Left forelimb (tissue), 1 donor: ENCODE data around the gene NKX2-1.
"Not testable (repeated sequence)": the region's sequence is repeated elsewhere in the genome, so short reads cannot be mapped to it uniquely, and the experiment has no call there.

Experiments used
- DNase-seq: peaks from one replicate; pipeline ENCODE4 v3.0.0-alpha.2; 2018; ENCODE audit warnings: low spot score

Gene NKX2-1

DNA sequence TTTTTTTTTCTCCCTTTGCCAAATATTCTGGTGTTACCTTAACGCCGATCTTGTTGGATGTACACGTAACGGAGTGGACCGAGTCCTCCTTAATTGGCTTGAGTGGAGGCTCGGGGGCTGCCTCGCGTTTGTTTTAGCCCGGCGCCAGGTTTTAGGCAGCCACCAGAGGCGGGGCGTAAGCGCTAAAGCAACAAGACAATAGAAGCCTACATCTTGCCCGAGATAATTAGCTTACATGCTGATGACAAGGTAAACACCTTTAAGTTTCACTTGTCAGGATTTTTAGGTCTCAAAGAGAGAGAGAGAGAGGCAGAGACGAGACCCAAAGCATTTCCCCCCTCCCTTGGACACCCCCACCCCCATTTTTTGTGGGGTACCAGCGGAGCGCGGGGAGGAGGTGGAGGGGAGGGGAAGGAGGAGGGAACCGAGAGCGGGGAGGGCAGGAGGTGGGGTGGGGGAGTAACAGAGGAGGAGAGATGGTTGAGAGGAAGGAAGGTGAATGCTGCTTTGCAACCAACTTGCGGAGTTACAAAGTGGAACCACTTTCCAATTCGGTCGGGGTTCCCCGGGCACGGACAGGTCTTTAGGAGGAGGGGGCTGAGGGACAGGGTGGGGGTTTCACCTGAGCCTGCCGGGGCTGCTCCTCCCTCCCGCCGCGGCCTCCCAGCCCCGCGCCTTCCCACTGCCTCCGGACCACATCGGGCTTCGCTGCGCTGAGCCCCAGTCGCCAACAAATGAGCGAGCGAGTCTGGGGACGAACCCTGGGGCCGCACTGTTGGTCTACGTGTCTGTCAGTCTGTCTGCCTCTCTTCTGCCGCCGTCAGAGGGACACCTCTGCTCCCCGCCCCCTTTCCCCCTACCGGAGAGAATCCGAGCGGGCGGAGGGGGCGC, at the start of gene NKX2-1:
TSS of gene NKX2-1 (minus strand) at position 802 of the 891 bp plus-strand sequence. CDS start at position 699, 103 bp downstream.
- no peak for DNase-seq

DNA sequence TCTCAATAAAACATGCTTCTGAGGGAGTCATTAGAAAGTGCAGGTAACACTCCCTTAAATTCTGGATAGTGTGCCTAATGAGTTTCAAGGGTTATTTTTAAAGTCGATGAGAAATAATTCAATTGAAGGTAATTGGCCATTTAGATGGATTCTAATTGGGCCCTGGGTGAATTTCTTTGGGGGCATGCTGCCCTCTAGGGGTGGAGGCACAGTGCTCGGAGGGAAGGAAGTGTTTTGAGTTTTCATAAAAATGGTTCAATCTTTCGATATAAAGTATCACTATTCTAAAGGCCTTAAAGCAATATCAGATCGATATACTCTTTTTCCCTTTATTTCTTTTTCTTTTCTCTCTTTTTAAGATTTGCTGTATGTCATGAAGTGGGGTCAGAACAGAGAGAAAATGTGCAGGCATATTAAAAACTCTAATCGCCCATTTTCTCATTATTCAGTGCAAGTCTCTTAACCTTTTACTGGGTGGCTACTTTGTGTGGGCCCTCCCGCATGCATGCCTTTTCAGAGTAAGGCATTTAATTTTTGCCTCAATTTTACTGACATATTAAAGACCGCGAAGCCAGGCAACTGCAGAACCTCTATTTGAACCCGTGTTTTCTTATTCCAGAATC, 36.9 kb upstream of the NKX2-1 start:
- DNase-seq: no peak

DNA sequence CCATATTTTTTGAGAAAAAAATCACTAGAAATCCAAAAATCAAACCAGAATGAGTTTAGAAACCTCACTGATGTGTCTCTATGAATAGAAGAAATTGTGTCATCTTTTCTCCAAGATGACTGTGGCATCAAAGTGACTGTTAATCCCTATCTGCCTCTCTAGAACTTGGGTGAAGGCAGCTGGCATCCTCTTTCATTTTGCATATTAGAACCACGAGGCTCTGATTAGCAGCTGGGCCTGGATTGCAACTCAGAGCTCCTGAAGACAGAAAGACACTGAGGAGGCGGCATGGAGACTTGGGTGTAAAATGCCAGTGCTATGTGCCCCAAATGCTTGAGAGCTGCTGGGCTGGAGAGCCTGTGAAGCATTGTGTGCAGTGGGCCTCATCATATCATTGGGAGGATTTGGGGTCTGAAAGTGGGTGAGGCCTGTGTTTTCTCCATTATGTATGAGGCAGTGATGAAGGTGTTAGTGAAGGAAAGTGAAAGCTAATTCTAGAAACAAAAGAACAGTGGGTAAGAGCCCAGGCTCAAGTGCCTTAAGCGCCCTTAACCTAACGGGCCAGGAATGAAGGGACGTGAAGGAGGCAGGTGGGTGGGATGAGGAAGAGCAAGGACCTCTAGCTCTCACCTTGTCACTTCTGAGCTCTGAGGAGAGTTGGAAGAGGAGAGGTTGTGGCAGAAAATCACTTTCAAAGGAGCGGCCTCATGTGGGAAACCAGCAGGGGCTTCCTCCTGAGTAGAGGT, 36.1 kb upstream of the NKX2-1 start:
- no peak for DNase-seq

DNA sequence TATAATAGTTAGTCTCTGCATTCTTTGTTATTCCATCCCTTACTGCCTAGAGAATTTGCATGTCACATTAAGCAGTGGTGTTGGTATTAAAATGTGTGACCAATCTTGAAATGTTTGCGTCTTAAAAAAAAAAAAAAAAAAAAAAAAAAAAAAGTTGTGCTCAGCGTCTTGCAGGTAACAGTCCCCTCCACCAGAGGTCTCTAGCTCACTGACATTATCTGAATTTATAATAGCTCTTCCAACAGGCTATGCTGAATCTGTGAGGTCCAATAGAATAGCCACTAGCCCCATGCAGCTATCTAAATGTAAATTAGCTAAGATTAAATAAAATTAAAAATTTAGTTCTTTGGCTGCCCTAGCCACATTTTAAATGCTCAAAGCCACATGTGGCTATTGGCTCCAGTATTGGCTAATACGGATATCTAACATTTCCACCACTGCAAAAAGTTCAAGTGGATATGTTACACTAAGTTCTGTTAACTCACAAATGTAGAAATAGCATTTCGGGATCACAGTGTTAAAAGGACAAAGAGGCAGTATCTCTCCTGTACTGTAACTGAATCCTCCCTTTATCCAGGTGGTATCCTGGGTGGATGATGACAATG, 33.7 kb upstream of the NKX2-1 start:
- DNase-seq: no peak

DNA sequence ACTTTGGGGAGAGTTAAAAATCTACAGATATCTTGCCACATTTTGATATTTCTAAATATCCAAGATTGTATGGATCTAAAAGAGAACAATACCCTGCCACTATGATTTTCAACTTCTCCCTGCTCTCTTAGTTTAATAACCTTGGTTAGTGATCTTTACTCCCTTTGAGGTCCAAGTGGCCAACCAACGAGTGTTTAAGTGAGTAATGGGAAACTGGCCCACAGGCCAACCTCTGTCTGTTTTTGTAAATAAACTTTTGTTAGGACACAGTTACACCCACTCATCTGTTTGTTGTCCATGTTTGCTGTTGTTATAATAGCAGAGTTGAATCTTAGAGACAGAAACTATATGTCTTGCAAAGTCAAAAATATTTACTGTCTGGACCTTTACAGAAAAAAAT, 30.9 kb upstream of the NKX2-1 start:
- no peak for DNase-seq

DNA sequence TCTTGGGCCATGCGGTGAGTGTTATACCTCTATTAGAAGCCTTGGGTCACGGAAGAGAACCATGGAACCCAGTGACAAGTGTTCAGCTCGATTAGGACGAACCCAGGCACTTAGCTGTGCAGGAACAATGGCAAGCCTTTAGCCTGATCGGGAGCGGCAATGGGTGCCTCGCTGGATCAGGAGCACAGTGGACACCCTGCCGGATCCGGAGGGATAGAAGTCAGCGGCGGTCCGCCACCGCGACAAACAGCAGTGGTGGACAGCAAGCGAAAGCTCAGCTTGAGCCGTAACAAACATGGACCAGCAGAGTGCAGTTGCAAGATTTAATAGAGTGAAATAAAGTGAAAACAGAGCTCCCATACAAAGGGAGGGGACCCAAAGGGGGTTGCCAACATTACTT, 24.2 kb upstream of the NKX2-1 start:
- DNase-seq: not testable (repeated sequence)

DNA sequence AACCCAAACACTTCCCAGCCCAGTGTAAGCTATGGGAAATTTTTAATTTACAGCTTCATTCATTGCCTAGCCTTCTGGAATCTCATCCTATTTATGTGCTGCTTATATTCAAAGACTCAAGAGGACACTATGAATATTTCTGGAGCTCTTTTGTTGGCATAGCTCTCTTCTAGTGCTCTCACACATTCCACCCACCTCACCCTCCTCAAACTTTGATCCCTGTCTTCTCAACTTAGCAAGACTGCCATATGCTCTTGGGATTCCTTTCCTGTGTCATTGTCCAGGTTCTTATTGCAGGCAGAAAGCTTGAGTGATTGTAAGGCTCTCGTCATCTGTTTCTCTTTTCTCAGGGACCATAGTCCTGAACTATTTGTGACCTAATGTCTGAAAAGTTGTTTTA, 18.0 kb upstream of the NKX2-1 start:
- no peak for DNase-seq

DNA sequence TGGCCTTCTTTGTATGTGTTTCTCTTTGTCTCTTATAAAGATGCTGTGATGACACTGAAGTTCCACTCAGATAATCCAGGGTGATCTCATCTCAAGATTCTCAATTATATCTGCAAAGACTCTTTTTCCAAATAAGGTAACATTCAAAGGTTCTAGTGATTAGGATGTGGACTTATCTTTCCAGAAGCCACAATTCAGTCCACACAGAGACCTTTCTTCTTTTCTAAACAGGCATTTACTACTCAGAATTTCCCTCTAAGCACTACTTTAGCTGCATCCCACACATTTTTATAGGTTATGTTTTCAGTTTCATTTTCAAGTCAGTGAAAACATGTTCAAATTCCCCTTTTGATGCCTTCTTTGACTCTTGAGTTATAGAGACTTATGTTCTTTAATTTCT, 9.0 kb upstream of the NKX2-1 start:
- DNase-seq: no peak

DNA sequence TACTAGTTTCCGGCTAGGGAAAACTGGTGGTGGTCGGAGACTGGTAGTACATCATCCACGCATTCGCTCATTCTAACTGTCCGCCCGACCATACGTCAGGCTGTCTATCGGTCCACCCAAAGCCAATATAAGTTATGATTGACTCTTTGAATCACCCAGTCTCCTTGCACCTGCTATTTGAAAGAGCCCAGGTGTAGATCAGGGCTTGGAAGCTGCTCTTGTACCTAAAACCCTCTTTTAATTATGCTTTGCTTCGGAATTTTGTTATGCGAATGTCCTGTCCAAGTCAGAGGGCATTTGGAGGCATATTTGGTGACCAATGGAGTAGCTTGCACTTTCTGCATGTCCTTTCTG, 5.7 kb upstream of the NKX2-1 start:
- DNase-seq: no peak

DNA sequence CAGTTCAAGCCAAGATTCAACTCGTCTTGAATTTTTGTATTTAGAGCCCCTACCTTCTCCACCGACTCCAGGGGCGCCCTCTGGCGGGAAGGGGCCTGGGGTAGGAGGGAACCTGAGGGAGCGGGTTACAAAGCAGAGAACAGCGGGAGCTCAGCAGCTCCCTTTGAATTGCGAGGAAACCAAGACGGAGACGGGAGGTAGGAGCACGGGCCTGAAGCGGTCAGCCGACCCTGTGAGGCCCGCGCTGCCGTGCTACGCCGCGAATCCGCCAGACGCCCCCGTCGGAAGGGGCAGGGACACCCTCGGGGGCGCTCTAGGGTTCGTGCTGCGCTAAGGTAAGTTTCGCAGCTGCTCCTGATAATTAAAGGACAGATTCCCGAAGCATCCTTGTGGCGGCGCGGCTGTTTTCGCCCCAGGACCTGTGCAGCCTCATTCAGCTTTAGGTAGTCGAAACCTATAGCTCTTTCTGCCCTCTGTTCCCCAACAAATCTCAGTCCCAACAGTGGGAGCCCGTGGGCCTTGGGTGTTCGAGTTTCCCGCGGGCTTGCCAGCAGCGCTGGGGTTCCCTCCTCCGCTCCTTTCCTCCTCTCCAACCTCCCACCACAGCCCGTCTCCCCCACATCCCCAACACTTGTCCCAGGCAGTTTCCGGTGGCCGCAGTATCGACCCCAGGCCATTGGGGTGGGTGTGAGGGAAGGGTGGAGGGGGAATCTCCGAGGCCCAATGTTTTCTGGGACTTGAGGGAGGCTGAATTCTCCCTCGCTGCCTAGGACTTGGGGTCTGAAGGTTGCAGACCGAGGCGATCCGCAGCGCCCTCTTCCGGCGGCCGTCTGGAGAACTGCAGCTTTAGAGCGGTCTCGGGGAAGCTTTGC, 5.1 kb upstream of the NKX2-1 start:
- no peak for DNase-seq

DNA sequence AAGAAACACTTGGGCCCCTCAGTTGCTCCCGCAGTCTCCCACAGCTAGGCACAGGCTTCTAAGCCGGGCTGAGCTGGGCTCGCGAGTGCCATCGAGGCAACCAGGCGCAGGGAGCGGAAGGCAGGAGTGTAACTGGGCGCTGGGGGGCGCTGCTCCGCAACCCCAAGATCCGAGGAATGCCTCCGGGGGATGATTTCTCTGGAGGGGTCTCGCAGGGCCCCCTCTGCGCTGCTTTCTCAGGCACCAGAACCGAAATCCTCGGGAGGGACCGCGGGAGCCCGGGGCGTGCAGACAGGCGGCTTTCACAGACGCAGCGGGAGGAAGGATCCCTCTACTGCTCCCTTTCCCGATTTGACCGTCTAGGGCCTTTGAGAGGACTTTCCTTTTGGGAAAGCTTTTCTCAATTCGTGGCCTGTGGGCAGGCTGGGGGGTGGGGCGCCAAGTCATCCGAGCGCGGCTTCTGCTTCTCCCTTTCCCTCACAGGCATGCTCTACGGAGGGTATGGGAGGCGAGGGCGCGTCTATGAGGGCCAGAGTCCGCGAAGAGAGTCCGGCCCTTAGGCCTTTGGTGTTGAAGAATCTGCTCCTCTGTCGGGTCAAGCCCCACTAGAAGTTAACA, 4.3 kb upstream of the NKX2-1 start:
- no peak for DNase-seq

DNA sequence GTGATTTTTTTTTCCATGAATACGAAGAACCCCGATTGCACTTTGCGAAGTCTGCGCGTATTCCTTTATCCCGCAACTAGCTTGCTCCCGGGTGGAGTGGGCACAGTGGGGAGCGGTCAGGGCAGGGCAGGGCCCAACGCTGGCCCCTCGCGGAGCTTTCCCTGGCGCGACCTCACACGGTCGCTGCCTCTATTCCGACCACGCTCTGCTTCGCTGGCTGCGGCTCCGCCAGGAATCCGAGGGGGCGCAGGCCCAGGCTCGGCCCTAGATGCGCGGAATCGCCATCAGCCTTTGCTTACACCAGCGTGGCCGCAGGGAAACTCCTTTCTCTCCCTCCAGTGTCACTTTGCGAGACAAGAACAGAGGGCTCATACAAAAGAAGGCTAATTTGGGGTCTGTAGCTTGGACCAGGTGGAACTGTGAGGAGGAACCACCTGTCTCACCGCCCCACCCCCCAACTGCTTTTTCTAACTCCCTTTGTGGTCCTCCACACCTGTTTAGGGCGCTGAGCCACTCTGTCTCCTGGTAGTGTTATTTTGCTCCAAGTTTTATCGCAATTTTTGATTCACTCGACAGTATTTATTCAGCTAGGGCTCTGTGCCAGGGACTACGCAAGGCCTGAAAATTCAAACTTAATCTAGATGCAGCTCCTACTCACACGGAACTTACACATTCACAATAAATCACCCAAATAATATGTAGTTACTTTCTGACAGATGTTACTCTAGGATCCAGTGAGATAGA, 3.1 kb upstream of the NKX2-1 start:
- no peak for DNase-seq

DNA sequence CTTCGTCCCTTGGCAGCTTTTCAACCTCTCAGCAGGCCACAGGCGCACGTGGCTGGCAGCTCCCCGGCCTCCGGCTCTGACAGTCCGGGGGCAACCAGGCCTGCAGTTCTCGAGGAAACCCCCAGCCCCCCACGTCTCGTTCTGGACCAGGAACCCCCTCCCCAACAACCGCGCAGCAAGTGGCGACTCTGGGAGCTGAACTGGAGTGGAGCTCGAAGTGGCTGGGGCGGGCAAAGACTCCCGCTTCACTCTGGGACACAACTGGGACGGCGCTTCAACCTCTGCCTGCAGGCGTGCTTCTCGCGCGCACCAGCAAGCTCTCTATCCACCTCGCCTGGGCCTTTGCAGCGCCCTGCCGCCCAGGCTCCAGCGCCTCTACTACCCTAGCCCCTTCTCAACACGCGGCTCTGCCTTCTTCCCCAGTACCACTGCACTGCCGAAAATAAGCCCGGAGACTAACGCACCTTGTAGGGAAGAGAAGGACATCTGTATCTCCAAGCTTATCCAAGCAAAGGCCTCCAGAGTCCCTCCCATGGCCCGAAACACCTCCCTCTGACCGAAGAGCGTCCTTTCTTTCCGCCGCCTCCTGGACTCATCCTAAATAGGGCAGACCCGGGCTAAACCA, 2.4 kb upstream of the NKX2-1 start:
- DNase-seq: no peak

DNA sequence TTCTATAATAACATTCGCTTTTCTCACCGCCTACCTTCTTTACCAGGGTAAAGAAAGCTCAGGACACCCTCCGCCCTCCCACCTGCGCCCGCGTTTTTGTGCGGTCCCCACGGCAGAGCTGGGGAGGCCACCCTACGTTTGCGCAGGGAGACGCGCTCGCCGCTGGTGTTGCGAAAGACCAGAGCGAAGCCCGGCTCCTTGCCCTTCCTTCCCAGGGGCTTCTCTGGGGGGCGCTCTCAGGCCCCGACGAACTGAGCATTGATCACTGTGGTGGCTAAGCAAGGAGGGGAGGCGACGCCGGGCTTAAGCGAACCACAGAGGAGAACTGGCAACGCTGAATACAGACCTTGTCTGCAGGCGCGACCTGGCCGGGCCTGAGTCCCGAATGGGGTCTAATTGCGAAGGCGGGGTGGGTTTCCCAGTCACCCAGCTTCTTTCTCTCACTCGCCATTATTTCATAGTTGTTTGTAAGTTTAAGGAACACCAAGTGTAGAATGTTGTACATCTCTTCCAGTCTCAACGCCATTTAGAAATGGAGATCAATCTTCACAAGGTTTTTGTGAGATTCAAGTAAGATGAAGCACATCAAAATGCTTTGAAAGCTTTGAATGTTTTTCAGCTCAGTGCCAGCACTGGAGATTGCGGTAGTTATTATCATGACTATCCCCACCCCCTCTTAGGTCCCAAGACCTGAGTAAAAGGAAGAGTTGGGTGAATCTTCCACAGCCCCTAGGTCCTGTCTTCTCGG, 1.7 kb upstream of the NKX2-1 start:
- DNase-seq: no peak

DNA sequence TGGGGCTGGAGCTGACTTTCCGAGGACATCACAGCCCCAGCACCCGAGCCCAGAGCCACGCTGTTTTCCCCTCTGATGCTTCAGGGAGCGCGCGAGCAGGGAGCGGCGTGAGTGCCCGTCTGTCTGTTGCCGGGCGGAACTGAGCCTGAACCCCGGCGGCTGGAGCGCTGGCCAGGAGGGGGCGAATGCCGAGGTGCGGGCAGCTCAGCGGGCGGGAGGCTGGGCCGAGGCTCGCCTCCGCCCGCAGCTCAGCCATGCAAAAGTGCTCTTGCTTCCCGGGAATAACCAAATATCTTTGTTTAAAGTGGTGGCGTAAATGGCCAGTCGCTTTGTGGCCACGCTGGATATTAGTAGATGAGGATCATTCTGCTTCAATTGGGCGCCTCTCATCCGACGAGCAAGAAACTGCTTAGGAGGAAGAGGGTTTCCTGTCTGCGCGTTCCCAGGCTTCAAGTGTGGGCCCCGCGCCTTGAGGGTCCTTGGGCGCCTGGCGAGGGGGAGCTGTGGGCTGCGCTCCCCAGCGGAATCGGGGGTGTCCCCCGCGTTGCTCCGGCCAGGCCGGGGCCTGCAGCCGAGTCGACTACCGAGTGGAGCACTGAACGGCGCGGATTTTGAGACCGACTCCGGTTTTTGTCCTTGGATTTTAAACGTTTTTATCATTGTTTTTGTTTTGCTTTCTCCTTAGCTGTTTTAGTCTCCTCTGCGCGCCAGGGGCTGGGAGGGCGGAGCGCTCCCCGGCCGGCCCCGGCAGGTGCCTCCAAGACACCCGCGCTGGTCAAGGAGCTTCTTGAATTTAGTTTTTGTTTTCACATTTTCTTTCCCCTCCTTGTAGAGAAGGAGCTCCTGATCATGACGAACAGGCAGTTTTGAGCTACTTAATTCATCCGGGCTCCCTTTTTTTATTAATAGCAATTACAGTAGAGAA, 831 bp upstream of the NKX2-1 start:
- no peak for DNase-seq

DNA sequence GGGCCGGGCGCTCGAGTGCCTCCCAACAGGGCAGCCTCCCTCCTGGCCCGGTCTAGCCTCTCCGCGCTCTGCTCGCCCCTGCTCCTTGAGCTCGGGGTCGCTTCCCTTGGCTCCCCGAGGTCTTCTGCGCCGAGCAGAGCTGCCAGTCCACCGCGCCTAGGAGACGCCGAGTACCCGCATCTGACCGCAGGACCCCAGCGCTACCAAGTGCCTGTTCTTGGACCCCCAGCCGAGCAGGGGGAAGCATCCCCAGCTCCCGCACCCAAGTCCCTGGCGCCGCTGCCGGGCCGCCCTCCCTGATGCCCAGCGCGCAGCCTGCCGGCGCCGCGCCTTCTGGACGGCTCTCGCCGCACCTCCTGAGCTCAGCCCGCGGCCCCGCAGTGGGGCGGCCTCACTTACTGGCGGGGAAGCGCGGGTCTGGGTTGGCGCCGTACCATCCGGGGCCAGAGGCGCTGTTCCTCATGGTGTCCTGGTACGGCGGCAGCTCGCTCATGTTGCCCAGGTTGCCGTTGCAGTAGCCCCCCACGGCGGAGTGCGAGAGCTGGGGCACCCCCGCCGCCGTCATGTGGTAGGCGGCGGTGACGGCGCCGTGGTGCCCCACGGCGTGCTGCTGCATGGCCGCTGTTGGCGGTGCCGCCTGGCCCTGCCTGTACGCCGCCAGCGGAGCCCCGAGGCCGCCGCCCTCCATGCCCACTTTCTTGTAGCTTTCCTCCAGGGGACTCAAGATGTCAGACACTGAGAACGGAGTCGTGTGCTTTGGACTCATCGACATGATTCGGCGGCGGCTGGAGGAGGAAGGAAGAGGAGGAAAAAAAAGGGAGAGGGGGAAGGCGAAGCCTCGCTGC, 1.2 kb downstream of the NKX2-1 start:
- DNase-seq: no peak

DNA sequence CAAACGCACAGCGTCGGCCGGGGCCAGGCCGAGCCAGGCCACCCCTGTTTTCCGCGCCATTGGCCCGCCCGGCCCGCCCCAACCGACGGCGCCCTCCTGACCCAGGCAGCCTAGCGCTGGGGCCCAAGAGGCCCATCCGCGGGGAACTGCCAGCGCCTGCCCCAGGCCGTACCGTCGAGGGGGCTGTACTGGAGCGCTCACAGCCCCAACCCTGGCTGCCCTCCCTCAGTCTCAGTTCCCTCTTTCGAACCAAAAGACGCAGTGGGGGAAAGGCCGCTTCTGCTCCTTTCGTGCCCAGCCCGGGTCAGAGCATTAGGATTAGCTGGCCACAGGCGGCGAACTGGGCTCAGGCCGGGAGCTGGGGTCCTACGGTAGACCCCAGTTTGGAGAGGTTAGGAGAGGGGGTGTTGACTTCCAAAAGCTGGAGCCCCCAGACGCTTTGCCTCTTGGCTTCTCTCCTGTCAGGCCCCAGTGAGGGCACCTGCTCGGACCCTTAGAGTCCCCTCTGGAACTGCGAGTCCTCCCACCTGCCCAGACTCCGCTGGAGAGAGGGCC, 1.9 kb downstream of the NKX2-1 start:
- DNase-seq: no peak
